ENCODE data around the gene IL15RA.

DNA sequence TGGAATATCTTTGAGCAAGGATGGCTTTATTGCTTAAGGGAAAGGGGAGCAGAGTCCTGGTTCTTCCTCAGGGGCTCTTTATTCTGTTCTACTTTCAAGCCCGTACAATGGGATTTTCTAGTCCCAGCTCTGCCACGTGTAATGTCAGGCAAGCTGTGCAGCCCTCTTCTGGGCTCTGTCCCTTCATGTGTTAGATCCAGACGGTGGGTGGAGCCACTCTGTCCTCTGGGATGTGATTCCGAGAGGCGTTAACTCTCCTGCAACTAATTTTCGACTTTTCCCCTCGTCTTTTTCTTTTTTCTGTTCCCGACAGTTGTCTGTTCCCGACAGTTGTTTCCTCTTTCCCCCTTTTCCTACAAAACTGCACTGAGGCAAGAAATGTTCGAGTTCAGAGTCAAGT is 52.5 kb downstream of the IL15RA start:
- no peak for TF ChIP-seq SREBF2 (IDR thresholded peaks at IDR 0.05)
- no peak for TF ChIP-seq POLR2A (IDR thresholded peaks at IDR 0.05; ENCODE audit: low read length)
- TF ChIP-seq EP300 (IDR thresholded peaks at IDR 0.05) = no peak
- TF ChIP-seq, protein P1, sequence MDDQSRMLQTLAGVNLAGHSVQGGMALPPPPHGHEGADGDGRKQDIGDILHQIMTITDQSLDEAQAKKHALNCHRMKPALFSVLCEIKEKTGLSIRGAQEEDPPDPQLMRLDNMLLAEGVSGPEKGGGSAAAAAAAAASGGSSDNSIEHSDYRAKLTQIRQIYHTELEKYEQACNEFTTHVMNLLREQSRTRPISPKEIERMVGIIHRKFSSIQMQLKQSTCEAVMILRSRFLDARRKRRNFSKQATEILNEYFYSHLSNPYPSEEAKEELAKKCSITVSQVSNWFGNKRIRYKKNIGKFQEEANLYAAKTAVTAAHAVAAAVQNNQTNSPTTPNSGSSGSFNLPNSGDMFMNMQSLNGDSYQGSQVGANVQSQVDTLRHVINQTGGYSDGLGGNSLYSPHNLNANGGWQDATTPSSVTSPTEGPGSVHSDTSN (IDR thresholded peaks at IDR 0.05) = no peak
- TF ChIP-seq HOXA7 (CRISPR knock-in tag; IDR thresholded peaks at IDR 0.05) = no peak
- no peak for TF ChIP-seq SMC3 (IDR thresholded peaks at IDR 0.05)
